NCI-H524 treated with DMSO at 0.1 percent for 48 hours (cell line): ENCODE results near the gene PFKL.
A peak's percentile ranks its signal among the peaks of the same experiment; 100 is the strongest.
"Not testable (repeated sequence)": the region's sequence is repeated elsewhere in the genome, so short reads cannot be mapped to it uniquely, and the experiment has no call there.

ENCODE experiments used
- DNase-seq: peaks from one replicate; lab custom pipeline; 2025; lab: John Stamatoyannopoulos, UW

PFKL gene

GRCh38 chr21:44328242-44328895 lies 28.5 kb downstream of the PFKL start:
- DNase-seq = no peak

- no peak for DNase-seq
These were observed 29.4 kb downstream of the PFKL start for GRCh38 chr21:44329086-44329889.

GRCh38 chr21:44329971-44330681 lies 30.3 kb downstream of the PFKL start:
- no peak for DNase-seq

- DNase-seq = no peak
These were observed 30.8 kb downstream of the PFKL start for GRCh38 chr21:44330698-44331097.

GRCh38 chr21:44331209-44331608 lies 31.4 kb downstream of the PFKL start:
- no peak for DNase-seq

- peak; percentile 12 for DNase-seq
These were observed 31.9 kb downstream of the PFKL start for GRCh38 chr21:44331650-44332307.

- DNase-seq = no peak
These were observed 32.5 kb downstream of the PFKL start for GRCh38 chr21:44332383-44332782.

GRCh38 chr21:44332965-44333364 lies 33.1 kb downstream of the PFKL start:
- DNase-seq = no peak

GRCh38 chr21:44333509-44334328 lies 33.9 kb downstream of the PFKL start:
- no peak for DNase-seq

- DNase-seq = no peak
These were observed 34.6 kb downstream of the PFKL start for GRCh38 chr21:44334329-44335030.

- no peak for DNase-seq
These were observed 35.6 kb downstream of the PFKL start for GRCh38 chr21:44335266-44336059.

GRCh38 chr21:44337449-44337848 lies 37.6 kb downstream of the PFKL start:
- no peak for DNase-seq

- DNase-seq = peak; percentile 4
These were observed 38.4 kb downstream of the PFKL start for GRCh38 chr21:44337941-44338895.

- peak; percentile 58 for DNase-seq
These were observed 39.4 kb downstream of the PFKL start, which contains the start of gene CFAP410 for GRCh38 chr21:44338971-44339910. Gene CFAP410 (minus strand): TSS chr21:44339390. CDS start chr21:44339194, 196 bp downstream.

- not testable (repeated sequence) for DNase-seq
These were observed 42.0 kb downstream of the PFKL start for GRCh38 chr21:44341726-44342458.

- not testable (repeated sequence) for DNase-seq
These were observed 43.1 kb downstream of the PFKL start for GRCh38 chr21:44342981-44343380.
